RPMI8226 (cell line): ENCODE data around the gene SPAG8.

Experiments used
- DNase-seq: peaks from one replicate; pipeline ENCODE4 v3.0.0-alpha.2; 2015

SPAG8 gene

GRCh38 chr9:35812025-35812602 lies at the start of gene SPAG8:
Gene SPAG8 (minus strand): TSS chr9:35812262. CDS start chr9:35812147, 115 bp downstream.
- DNase-seq, result peak; percentile 96

GRCh38 chr9:35861161-35861897 lies 49.3 kb upstream of the SPAG8 start:
- DNase-seq, result no peak

GRCh38 chr9:35859990-35860339 lies 47.9 kb upstream of the SPAG8 start:
- DNase-seq, result no peak

- DNase-seq, result peak; percentile 67
Observed at GRCh38 chr9:35859310-35859989, 47.4 kb upstream of the SPAG8 start.

GRCh38 chr9:35858458-35858857 lies 46.4 kb upstream of the SPAG8 start:
- DNase-seq, result no peak

- DNase-seq, result no peak
Observed at GRCh38 chr9:35856882-35857281, 44.8 kb upstream of the SPAG8 start.

- no peak for DNase-seq
Observed at GRCh38 chr9:35856206-35856605, 44.1 kb upstream of the SPAG8 start.

- DNase-seq, result no peak
Observed at GRCh38 chr9:35854091-35854762, 42.2 kb upstream of the SPAG8 start.

- DNase-seq, result no peak
Observed at GRCh38 chr9:35852876-35853865, 41.1 kb upstream of the SPAG8 start.

GRCh38 chr9:35852267-35852815 lies 40.3 kb upstream of the SPAG8 start:
- no peak for DNase-seq

GRCh38 chr9:35847792-35848572 lies 35.9 kb upstream of the SPAG8 start:
- DNase-seq, result peak; percentile 77

GRCh38 chr9:35845824-35846771 lies 34.0 kb upstream of the SPAG8 start:
- no peak for DNase-seq

GRCh38 chr9:35844628-35845270 lies 32.7 kb upstream of the SPAG8 start:
- peak; percentile 87 for DNase-seq

- no peak for DNase-seq
Observed at GRCh38 chr9:35842795-35843194, 30.7 kb upstream of the SPAG8 start.

GRCh38 chr9:35842020-35842745 lies 30.1 kb upstream of the SPAG8 start:
- no peak for DNase-seq

- no peak for DNase-seq
Observed at GRCh38 chr9:35841645-35841900, 29.5 kb upstream of the SPAG8 start.

GRCh38 chr9:35840881-35841644 lies 29.0 kb upstream of the SPAG8 start:
- no peak for DNase-seq

GRCh38 chr9:35839926-35840325 lies 27.9 kb upstream of the SPAG8 start:
- DNase-seq, result no peak
